Loucy (cell line): ENCODE results near the gene TLE5.

Experiments
- H2AFZ ChIP-seq: fragments of 200-600 bp; sonication (generic); 2 replicates; pipeline ENCODE4 v1.6.0; 2016; ENCODE audit warnings: antibody characterized with exemption, mild to moderate bottlenecking, low read length, moderate library complexity
- H3F3A ChIP-seq: fragments of 200-600 bp; 2 replicates; pipeline ENCODE4 v1.6.0; 2016; ENCODE audit warnings: antibody characterized with exemption, low read depth, mild to moderate bottlenecking
- H3K27me3 ChIP-seq: fragments of 200-600 bp; sonication (generic); 2 replicates; pipeline ENCODE4 v1.6.1; 2014; ENCODE audit warnings: low read length, mild to moderate bottlenecking; ENCODE audit not compliant: insufficient read depth, poor library complexity, severe bottlenecking
- H3K36me3 ChIP-seq: fragments of 200-600 bp; sonication (generic); 2 replicates; pipeline ENCODE4 v1.6.1; 2016; ENCODE audit warnings: low read length; ENCODE audit not compliant: insufficient read depth
- H3K4me1 ChIP-seq: fragments of 200-600 bp; sonication (generic); 2 replicates; pipeline ENCODE4 v1.5.1; 2014; ENCODE audit warnings: low read length, mild to moderate bottlenecking; ENCODE audit not compliant: insufficient read depth, poor library complexity, severe bottlenecking
- H3K4me2 ChIP-seq: fragments of 200-600 bp; sonication (generic); 2 replicates; pipeline ENCODE4 v1.6.0; 2014; ENCODE audit warnings: antibody characterized with exemption, low read length, low read depth, mild to moderate bottlenecking; ENCODE audit not compliant: poor library complexity, severe bottlenecking
- H3K4me3 ChIP-seq: fragments of 200-600 bp; sonication (generic); 2 replicates; pipeline ENCODE4 v1.5.1; 2014; ENCODE audit warnings: low read length, mild to moderate bottlenecking, mixed read lengths; ENCODE audit not compliant: poor library complexity, severe bottlenecking
- H3K79me2 ChIP-seq: fragments of 200-600 bp; sonication (generic); 2 replicates; pipeline ENCODE4 v1.6.1; 2014; ENCODE audit warnings: low read length; ENCODE audit not compliant: insufficient read depth
- H3K9ac ChIP-seq: fragments of 200-600 bp; sonication (generic); 2 replicates; pipeline ENCODE4 v1.6.0; 2014; ENCODE audit warnings: mild to moderate bottlenecking, low read depth, low read length, moderate library complexity; ENCODE audit not compliant: poor library complexity, severe bottlenecking
- H3K9me2 ChIP-seq: fragments of 200-600 bp; sonication (generic); replicated peaks from 2 replicates; pipeline ENCODE4 v1.6.1; 2016; ENCODE audit warnings: low read depth, low read length, mixed read lengths
- H3K9me3 ChIP-seq: fragments of 200-600 bp; sonication (generic); 2 replicates; pipeline ENCODE4 v1.6.1; 2014; ENCODE audit warnings: mild to moderate bottlenecking, antibody characterized with exemption, low read length, low read depth; ENCODE audit not compliant: insufficient read depth
- H4K20me1 ChIP-seq: fragments of 200-600 bp; sonication (generic); 2 replicates; pipeline ENCODE4 v1.6.0; 2014; ENCODE audit warnings: antibody characterized with exemption, low read length, mild to moderate bottlenecking; ENCODE audit not compliant: insufficient read depth, poor library complexity, severe bottlenecking
- CTCF ChIP-seq: fragments of 200-600 bp; sonication (generic); conservative IDR thresholded peaks from 2 replicates; pipeline ENCODE4 v1.5.1; 2014; ENCODE audit warnings: mild to moderate bottlenecking, antibody characterized with exemption, low read length
- EZH2phosphoT487 ChIP-seq: fragments of 200-600 bp; IDR thresholded peaks from 2 replicates; pipeline ENCODE4 v1.6.1; 2018; ENCODE audit warnings: antibody characterized with exemption, mild to moderate bottlenecking, moderate library complexity, borderline replicate concordance

Gene TLE5

DNA sequence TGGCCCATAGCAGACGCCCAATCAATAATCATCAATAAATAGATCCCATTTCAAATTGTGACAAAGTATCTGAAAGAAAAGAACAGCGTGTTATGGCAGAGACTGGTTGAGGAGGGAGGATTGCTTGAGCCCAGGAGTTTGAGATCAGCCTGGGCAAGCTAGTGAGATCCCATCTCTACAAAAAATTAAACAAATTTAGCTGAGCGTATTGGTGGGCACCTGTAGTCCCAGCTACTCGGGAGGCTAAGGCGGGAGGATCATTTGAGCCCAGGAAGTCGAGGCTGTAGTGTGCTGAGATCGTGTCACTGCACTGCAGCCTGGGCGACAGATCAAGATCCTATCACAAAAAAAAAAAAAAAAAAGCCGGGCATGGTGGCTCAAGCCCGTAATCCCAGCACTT is 25.5 kb upstream of the TLE5 start:
- Histone ChIP-seq H3K27me3 (no peaks in the 10 kb centered on the region), H3K9me3 (no peaks in the 10 kb centered on the region)
- TF ChIP-seq CTCF = no peak
- no peak for TF ChIP-seq EZH2phosphoT487

GRCh38 chr19:3084943-3085342 is 22.6 kb upstream of the TLE5 start:
- Histone ChIP-seq H3K27me3 (no peaks in the 10 kb centered on the region), H3K36me3 (no peaks in the 10 kb centered on the region), H3K9me3 (no peaks in the 10 kb centered on the region), H4K20me1 (no peaks in the 10 kb centered on the region), H3K4me1 (no peaks in the 10 kb centered on the region), H3K9me2 (no peaks in the 10 kb centered on the region), H3K4me3 (no peak overlapping the region), H2AFZ (no peak overlapping the region), H3K79me2 (no peaks in the 10 kb centered on the region), H3K9ac (no peak overlapping the region), H3F3A (no peaks in the 10 kb centered on the region), H3K4me2 (no peak overlapping the region)
- TF ChIP-seq EZH2phosphoT487 (no peak), CTCF (no peak)

More for the DNA sequence above, 25.5 kb upstream of the TLE5 start:
- Histone ChIP-seq H3K9me2 (no peaks in the 10 kb centered on the region), H3K4me2 (no peak overlapping the region), H3F3A (no peaks in the 10 kb centered on the region), H3K4me1 (no peaks in the 10 kb centered on the region), H3K36me3 (no peaks in the 10 kb centered on the region), H4K20me1 (no peaks in the 10 kb centered on the region), H3K9ac (no peak overlapping the region), H3K4me3 (no peak overlapping the region), H3K79me2 (no peaks in the 10 kb centered on the region), H2AFZ (no peak overlapping the region)

- H3K4me3 ChIP-seq = no peak overlapping the region
- no peaks in the 10 kb centered on the region for H3K27me3 ChIP-seq
- no peaks in the 10 kb centered on the region for H3K36me3 ChIP-seq
- H3K9me3 ChIP-seq = no peaks in the 10 kb centered on the region
- TF ChIP-seq EZH2phosphoT487 (no peak), CTCF (no peak)
- H3K4me1 ChIP-seq = no peaks in the 10 kb centered on the region
- no peak overlapping the region for H3K9ac ChIP-seq
- H2AFZ ChIP-seq = no peak overlapping the region
- no peaks in the 10 kb centered on the region for H3F3A ChIP-seq
- no peaks in the 10 kb centered on the region for H3K79me2 ChIP-seq
- no peak overlapping the region for H3K4me2 ChIP-seq
- H3K9me2 ChIP-seq = no peaks in the 10 kb centered on the region
- H4K20me1 ChIP-seq = no peaks in the 10 kb centered on the region
Measured at GRCh38 chr19:3083964-3084363, 21.7 kb upstream of the TLE5 start.
